ENCODE measurements around the gene P2RY14.
"Not testable (repeated sequence)": the region's sequence is repeated elsewhere in the genome, so short reads cannot be mapped to it uniquely, and the experiment has no call there.

P2RY14 gene

DNA sequence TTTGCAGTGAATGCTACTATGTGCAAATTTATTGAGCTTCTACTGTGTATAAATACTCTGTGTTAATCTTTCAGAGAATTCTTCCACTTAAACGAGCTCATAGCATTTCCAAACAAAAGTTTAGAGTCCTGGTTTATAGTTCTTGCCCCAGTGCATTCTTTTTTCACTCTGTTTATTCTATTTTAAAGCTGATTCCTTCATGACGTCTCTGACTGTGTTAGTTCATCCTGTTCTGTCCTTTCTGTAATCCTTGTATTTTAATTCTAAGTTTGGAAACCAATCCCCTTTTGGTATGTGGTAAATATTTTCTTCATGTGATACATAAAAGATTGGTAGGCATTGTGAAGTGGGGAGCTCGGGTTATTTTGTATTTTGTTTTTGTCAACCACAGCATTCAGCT, 18.7 kb downstream of the P2RY14 start:
- DNase-seq (ENCODE audit: low read depth), result no peak

DNA sequence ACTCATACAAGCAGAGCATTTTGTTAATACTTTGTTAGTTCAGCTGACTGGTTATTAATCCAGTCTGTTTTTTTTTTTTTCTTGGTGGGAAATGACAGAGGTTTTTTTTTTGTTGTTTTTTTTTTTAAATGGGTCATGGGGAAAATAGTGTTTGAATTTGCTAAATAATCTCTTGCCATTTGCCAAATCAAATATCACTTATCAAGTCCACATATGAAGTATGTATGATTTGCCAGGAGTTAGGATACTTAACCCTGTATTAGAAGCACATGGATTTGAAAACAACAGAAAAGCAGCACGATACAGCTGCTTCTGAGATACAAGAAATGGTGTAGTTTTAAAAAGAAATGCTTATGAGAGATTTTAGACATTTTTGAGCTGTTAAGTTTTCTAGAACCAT, 21.6 kb downstream of the P2RY14 start:
- no peak for DNase-seq (ENCODE audit: low read depth)

DNA sequence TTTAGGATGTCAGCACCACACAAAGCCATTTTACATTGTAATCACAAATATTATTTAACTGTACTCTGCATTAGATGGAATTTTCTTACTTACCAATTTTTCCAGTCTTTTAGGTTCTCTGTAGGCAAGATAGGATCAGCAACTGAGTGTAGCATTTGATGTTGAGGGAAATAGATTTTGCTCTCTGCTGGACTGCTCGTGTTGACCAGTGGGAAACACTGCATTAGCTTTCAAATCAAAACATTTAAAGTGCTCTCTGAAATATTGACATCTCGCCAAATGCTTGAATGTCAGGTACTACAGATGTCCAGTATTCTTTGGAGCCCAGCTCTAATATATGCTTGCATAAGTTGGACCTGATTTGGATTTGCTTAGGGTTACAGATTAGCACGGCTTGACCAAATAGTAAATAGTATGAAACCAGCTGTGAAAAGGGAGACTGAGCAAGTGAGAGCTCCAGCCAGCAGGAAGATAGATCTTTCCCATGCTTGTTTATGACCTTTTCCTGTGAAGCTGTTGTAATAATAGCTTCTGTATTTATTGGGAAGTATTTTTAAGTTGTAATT, 29.5 kb downstream of the P2RY14 start:
- no peak for DNase-seq (ENCODE audit: low read depth)

DNA sequence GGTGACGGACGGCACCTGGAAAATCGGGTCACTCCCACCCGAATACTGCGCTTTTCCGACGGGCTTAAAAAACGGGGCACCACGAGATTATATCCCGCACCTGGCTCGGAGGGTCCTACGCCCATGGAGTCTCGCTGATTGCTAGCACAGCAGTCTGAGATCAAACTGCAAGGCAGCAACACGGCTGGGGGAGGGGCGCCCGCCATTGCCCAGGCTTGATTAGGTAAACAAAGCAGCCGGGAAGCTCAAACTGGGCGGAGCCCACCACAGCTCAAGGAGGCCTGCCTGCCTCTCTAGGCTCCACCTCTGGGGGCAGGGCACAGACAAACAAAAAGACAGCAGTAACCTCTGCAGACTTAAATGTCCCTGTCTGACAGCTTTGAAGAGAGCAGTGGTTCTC, 36.3 kb downstream of the P2RY14 start:
- not testable (repeated sequence) for DNase-seq (ENCODE audit: low read depth)

DNA sequence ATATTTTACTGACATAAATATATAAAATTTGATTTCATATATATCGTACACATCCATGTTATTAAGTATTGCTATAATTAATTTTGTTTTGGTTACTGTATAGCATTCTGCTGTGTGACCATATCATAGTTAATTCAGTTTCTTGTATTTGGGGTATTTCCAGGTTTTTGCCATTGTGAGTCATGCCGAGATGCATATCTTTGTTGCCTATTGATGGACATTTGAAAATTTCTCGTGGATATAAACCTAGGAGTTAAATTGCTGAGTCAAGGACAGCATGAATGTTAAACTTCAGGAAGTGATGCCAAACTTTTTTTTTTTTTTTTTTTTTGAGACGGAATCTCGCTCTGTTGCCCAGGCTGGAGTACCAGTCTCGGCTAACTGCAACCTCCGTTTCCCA, 41.6 kb downstream of the P2RY14 start:
- DNase-seq (ENCODE audit: low read depth), result no peak

DNA sequence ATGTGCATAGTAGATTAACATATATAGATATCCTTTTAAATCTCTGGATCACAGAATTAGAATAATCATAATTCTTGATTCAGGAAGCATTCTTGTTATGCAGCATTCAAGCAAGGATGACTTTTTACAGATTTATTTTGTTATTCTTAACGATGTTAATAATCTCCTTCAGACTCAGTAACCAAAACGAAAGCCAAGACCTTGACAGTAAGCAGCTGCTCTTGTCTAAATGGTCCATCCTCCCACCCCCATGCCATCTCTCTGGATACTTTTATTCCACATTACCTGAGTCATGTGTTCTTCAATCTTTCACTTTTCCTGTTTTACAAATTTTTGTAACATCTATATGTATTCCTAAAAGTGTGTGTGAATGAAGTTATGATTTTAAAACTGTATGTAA, 42.0 kb downstream of the P2RY14 start:
- DNase-seq (ENCODE audit: low read depth), result no peak

DNA sequence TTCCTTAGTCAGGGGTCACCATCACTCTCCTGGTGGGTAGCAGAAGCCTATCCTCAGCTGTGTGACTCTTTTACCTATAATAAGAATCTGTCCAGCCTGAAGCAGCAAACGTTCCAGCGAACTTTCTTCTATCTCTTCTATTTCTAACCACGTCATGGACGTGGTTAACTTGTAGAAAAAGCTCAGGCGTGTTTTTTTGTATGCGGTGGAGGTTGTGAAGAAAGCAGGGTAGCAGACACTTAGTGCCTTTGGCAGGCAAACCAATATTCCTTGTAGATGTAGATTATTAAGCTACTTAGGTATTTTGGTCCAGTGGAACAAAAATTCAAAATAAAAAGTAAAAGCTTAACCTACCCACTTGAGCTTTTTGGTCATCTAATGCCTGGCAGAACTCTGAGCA, 43.5 kb downstream of the P2RY14 start:
- no peak for DNase-seq (ENCODE audit: low read depth)

DNA sequence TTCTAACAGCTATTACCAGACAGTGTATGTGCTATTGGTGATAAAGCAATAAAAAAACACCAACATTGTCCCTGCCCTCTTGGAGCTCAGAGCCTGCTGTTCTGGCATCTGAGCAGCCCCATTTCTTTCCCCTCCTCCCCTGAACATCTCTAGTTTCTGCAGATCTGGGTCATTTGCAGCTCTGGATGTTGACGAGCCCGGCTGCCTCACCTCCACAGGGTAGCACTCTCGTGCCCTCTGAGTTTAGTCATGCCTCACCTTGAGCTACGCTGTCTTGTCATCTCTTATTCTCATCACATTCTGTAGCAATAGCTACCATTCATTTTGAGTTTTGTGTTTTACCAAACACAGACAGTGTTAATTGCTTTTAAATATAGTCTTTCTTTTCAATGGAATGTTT, 45.4 kb downstream of the P2RY14 start:
- DNase-seq (ENCODE audit: low read depth), result no peak

DNA sequence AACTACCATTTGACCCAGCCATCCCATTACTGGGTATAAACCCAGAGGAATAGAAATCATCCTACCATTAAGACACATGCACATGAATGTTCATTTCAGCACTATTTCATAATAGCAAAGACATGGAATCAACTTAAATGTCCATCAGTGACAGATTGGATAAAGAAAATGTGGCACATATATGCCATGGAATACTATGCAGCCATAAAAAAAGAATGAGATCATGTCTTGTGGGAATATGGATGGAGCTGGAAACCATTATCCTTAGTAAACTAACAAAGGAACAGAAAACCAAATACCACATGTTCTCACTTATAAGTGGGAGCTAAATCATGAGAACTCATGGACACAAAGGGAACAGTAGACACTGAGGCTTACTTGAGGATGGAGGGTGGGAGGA, 45.9 kb downstream of the P2RY14 start:
- not testable (repeated sequence) for DNase-seq (ENCODE audit: low read depth)

DNA sequence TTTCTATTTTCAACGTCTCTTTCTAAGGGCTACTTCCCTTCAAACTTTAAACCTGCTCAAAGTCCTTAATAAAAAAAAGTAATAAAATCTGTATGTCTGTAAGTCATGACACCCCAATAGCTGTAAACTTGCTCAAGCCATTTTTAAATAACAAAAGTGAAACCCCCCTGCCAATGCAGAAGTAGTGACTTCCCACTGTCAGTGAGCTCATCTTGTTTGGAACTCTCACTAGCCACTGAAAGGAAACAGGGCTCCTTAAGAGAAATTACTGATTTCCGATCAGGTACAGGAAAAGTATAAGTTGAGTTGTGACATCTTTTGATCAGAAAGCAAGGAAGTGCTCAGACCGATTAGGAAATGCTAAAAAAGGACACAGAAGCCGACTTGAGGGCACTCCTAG, 47.7 kb downstream of the P2RY14 start:
- no peak for DNase-seq (ENCODE audit: low read depth)

DNA sequence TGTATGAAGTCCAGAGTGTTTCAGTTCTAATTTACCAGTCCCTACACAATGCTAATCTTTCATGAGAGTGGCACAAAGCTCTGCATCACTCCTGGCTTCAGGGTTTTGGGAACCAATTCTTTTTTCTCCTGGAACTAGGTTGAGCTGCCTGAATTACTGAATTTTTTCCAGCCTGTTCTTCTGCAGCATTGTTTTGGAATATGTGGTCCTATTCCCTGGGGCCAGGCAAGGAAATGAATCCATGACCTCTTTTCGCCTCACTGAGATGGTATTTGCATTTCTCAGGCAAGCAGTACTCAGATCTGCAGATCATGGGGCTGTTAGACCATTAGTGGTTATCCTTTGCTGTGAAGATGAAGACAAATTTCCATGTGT, 49.7 kb downstream of the P2RY14 start:
- no peak for DNase-seq (ENCODE audit: low read depth)

DNA sequence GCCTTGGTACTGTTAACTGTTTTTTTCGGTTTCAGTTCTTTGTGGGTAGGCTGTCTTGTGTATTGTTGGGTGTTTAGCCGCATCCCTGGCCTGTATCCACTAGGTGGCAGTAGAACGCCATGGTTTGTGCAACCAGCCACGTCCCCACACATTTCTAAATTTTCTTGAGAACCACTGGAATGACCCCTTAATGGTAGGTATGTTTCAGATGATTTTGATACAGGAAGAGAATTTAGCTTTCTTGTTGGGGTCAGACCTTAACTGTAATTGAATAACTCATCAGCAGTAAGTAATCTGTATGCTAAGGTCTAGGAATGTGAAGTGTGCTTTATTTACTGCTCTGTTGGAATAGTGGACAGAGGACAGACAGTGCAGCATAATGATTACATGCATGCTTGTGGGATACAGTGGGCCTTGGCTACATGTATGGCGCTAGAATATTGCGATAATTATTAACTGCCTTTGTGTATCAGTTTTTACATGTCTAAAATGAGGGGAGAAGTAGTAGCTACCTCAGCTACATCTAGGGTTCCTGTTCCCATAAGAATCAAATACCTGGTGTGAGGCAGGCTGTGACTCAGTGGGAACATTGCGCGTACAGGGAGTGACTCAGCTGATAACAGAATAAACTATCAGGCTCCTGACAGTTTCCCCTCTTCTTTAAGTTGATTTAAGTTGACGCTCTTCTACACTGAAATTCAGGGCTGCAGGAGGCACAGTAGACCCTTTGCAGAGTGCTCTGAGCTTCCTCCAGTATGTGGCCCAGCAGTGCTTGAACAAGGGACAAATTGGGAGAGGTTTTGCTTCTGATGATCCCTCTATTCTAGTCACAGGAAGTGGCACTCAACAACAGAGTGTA, 50.3 kb downstream of the P2RY14 start:
- DNase-seq (ENCODE audit: low read depth), result peak; percentile 80

DNA sequence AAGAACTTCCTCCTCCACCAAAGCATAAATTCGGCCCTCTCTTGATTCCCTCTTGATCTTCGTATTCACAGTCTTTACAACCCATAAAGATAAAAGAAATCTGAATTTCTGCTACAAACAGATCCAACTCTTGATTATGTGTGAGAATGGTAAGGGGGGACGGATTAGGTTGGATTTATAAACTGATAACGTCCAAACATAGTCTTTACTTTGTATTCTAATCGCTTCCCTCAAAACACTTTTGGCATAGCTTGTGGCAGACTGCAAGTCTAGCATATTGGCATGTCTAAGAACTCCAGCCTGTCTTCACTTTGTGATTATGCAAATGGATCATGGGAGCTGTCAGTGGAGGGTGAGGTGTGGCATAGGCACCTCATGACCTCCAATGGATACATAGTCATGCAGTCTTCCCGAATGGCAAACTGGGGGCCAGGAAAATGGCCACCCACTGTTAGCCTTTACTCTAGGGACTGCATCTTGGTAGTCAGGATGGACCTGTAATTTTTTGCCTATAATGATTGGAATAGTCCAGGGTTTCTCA, 51.0 kb downstream of the P2RY14 start:
- DNase-seq (ENCODE audit: low read depth), result no peak

DNA sequence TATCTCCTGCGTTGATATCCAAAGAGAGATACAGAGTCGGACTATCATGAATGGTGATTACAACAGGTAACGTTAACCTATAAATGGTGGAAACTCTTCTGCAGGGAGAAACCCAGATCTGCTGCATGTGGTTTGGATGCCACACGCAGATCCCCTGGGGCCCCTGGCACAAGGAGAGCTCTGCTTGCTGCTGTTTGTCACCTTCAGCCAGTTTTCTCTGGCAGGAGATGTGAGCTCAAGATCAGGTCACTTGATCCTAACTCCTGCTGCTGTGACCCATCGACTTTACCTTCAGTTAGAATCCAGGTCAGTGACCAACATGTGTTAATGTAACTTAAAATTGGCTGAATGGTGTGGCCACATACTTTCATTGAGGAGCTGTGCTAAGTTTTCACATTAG, 51.5 kb downstream of the P2RY14 start:
- DNase-seq (ENCODE audit: low read depth), result no peak

DNA sequence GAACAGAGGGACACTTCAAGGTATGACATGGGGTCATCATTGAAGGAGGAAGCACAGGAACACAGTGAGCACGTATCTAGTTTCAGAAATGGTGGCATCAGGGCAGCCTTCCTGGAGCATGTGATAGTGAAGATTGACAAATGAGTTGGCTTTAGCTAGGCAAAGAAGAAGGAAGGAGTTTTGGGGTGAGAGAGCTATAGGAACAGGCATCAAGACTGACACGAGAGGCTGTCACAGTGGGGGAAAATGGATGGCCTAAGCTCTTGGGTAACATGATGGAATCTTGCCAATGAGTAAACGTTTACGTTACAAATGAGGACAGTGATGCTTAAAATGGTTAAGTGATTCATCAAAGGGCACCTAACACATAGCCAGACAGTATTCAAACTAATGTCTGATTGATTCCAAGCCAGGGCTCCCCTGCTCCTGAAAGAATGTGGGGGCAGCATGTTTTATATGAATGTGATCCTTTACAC, 52.2 kb downstream of the P2RY14 start:
- DNase-seq (ENCODE audit: low read depth), result peak; percentile 79

DNA sequence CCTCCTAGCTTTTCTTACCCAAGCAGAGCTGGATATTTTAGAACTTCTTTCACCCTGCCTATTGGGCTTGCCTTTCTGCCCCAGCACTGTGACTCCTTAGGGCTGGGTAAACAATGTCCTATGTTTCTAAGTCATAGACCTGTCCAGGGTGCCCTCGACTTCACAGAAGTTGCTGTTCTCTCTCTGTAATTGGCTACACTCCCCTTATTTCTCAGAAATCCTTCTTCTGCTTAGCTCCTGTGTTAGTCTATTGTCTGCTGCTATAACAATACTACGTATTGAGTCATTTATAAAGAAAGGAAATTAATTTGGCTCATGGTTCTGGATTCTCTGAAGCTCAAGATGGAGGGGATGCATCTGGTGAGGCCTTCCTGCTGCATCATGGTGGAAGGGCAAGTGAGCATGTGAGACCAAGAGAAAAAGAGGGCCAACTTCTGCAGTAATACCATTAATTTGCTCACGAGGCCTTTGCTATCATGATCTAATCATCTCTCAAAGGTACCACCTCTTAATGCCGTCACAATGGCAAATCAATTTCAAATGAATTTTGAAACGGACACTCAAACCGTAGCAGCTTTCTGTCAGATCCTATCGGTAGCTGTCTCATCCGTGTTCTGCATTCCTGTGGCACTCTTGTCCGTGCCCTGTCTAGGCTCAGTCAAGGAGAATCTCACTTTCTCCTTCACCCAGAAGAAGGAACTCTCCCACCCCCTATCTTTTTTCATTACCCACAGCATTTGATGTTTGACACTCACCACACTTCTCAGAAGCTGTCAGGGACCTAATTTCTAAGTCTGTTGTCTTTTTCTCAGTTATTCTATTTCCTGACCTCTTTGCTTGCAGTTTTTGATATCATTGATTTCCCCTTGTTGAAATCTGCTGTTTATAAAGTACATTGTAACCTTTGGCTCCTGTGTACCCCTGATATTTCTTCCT, 53.0 kb downstream of the P2RY14 start:
- no peak for DNase-seq (ENCODE audit: low read depth)

DNA sequence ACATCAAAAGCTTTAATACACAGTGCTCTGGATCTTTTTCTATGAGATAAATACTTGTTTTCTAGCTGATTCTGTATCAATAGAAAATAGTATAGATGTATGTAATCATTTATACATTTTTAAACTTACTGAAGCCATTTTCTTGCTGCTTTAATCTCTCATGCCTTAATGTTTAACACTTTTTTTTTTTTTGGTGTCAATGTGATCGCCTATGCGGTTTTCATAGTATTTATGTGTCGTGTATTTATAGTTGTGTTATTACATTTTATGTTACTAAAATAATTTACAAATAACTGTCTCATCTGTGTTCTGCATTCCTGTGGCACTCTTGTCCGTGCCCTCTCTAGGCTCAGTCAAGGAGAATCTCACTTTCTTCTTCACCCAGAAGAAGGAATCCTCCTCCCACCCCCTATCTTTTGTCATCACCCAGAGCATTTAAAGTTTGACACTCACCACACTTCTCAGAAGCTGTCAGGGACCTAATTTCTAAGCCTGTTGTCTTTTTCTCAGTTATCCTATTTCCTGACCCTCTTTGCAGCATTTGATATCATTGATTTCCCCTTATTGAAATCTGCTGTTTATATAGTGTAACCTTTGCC, 54.0 kb downstream of the P2RY14 start:
- DNase-seq (ENCODE audit: low read depth), result no peak

DNA sequence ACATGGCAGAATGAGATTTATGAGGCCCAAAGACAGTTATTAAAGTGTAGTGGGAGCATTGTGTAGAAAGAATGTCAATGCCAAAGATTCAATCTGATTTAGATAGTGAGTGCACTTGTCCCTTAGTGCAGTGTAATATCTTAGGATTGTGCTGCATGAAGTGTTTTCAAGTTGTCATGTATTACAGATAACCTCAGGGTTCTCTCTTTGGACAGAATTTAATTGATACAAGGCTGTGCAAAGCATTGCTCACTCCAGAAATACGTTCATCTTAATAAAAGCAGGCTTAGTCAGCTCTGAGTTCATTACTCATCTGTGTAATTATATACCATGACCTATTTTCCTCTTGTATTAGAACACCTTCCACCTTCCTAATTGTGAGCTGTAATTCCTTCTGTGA, 59.3 kb downstream of the P2RY14 start:
- DNase-seq (ENCODE audit: low read depth), result peak; percentile 67

DNA sequence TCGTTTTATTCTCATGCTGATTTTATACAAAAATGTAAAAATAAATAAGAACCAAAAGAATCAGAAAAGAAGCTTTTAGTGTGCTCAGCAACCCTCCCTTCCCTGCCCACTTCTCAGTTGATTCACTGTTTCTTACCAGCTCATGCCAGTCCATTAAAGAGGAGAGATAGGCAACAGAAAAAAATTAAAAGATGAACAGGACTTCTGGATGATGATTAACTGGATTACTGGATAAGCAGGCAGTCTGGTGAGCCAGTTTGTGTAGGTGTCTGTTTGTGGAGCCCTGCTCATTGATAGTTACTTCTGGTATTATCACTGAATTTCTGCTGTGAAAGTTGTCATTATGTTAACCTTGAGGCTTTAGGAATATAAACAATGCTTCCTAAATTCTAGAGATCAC, 60.2 kb downstream of the P2RY14 start:
- DNase-seq (ENCODE audit: low read depth), result no peak

DNA sequence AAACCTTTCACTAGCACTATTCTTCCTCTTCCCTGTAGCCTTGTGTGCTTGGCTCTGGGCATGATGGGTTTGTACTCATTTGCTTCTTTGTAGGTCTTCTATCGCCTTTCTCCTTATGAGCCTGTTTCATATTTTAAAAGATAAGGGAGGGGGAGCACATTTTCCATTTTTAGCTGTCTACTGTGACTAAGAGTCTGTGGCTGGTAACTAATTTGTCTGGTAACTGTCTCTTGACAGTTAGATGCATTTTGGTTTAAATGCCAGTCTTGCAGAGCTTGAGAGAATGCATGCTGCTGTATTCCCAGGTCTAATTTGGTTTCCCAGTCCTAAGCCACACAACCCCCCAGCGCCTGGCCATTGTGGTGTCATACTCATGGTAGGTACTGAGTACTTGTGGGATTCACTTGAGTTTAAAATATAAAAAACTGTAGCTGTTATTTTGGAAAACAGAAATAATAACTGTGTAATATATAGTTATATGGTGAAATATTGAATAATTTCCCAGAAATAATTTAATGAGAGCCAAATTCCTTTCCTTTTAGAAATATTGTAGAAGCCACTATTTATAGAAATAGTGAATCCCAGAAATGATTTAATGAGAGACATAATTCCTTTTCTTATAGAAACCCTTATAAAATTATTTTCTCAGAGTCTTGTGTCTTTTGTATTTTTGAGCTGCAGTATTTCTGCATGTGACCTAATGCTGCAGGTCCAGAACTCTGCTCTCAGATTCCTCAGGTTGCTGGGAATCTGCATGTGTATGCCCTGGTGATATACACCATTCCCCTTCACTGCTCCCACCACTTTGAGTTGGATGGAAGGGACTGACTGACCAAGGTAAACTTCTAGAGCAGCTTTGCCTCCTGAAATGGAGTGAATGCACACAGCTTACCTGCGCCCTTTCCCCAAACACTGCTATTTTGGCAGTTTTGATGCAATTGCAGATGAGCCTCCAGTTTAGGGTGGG, 61.4 kb downstream of the P2RY14 start:
- no peak for DNase-seq (ENCODE audit: low read depth)

DNA sequence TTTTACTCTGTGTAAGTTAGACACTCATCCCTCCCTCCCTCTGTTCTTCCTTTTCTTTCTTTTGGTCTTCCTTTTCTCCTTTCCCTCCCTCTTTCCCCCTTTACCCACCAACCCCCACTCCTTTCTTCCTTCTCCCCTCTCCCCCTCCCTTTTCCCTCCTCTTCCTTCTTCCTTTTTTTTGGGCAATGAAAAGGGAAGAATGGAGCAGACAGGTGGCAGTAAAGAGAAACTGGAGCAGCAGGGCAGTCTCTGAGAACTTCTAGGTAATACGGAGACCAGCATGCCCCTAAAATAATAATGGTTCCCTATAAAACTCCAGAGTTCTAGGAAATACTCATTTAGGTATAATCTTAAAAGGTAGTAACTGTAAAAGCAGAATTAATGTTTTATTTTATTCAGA, 63.9 kb downstream of the P2RY14 start:
- no peak for DNase-seq (ENCODE audit: low read depth)
